ENCODE measurements around the gene FRMD4A. TPM values are rescaled to one million over a fixed set of nuclear protein-coding genes. Genes with fewer than 3 reads are reported as not detected.

FRMD4A gene
- total RNA-seq, 2 donors from 2014 or later: 22.3 to 22.4 TPM

DNA sequence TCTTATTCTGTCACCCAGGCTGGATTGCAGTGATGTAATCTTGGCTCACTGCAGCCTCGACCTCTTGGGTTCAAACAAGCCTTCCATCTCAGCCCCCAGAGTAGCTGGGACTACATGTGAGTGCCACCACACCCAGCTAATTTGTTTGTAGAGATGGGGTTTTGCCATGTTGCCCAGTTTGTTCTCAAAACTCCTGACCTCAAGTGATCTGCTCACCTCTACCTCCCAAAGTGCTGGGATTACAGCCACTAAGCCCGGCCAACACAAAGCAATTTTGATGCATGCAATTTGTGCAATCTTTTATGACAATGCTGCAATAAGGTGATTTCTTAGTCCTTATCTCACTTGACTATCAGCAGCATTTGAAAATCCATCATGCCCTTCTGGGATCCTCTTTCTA lies 333.1 kb downstream of the FRMD4A start:
- no peaks in the 10 kb centered on the region for H3K4me1 ChIP-seq (ENCODE audit: control insufficient read depth, insufficient read depth, low read length)
- WGBS, 2 experiments (ENCODE audit: insufficient coverage in 1 of 2, insufficient read length in 1 of 2): 89 to 91% methylated on average over 1 to 2 of the region's 2 CpGs
- Mint-ChIP-seq H3K27ac (no peak overlapping the region), H3K27me3 (ENCODE audit: insufficient read depth) (no peaks in the 10 kb centered on the region), H3K9me3 (no peaks in the 10 kb centered on the region), H3K4me1 (peaks cover 3% of the 10 kb centered on the region), H3K36me3 (ENCODE audit: low read depth) (no peaks in the 10 kb centered on the region), H3K4me3 (no peak overlapping the region)
- H3K9me3 ChIP-seq (ENCODE audit: control insufficient read depth, low read length): no peaks in the 10 kb centered on the region
- H3K27me3 ChIP-seq (ENCODE audit: control insufficient read depth, insufficient read depth, low read length, poor library complexity, severe bottlenecking): no peaks in the 10 kb centered on the region
- no peak for DNase-seq
- no peak overlapping the region for H3K9ac ChIP-seq (ENCODE audit: extremely low read depth, low read length, poor library complexity, severe bottlenecking)
- no peaks in the 10 kb centered on the region for H3K36me3 ChIP-seq (ENCODE audit: control insufficient read depth, insufficient read depth, low read length)
- no peak overlapping the region for H3K27ac ChIP-seq (ENCODE audit: low read depth, low read length)
- no peak overlapping the region for H3K4me3 ChIP-seq (ENCODE audit: low read length)
- TF ChIP-seq, protein P1, sequence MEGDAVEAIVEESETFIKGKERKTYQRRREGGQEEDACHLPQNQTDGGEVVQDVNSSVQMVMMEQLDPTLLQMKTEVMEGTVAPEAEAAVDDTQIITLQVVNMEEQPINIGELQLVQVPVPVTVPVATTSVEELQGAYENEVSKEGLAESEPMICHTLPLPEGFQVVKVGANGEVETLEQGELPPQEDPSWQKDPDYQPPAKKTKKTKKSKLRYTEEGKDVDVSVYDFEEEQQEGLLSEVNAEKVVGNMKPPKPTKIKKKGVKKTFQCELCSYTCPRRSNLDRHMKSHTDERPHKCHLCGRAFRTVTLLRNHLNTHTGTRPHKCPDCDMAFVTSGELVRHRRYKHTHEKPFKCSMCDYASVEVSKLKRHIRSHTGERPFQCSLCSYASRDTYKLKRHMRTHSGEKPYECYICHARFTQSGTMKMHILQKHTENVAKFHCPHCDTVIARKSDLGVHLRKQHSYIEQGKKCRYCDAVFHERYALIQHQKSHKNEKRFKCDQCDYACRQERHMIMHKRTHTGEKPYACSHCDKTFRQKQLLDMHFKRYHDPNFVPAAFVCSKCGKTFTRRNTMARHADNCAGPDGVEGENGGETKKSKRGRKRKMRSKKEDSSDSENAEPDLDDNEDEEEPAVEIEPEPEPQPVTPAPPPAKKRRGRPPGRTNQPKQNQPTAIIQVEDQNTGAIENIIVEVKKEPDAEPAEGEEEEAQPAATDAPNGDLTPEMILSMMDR (conservative IDR thresholded peaks at IDR 0.05): no peak

DNA sequence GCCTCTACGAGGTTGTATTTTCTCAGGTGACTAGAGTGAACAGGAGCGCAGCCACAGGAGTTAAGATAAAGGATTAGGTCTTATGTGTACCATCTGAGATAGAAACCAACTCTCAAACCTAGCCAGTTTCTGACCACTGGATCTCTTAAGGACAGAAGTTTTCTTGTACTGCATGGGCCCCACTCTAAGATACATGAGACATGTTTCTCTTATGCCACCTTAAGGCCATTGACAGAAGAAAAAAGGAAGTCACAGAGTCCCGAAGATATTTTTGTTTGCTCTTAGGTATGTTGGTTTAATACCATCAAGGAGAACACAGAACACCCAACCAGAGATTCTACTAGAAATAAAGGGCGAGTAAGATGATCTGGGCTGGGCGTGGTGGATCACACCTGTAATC lies 335.8 kb downstream of the FRMD4A start:
- no peaks in the 10 kb centered on the region for H3K27me3 Mint-ChIP-seq (ENCODE audit: insufficient read depth)
- DNase-seq: no peak

DNA sequence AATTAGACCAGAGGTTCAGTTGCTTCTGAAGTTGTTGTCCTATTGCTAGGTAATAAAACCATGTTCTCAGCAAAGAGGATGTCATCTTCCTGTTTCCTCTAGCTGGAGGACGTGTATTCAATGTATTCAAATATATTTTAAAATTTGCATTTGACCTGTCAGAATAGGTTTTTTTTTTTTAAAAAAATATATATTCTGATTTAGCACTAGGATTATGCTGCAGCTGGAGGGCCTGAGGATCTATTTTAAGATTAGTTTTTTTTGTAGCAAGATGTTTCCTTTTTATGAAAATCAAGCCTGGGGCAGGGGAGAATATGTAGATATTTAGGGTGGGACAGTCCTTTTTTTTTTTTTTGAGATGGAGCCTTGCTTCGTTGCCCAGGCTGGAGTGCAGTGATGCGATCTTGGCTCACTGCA lies 337.0 kb downstream of the FRMD4A start:
- H3K9ac ChIP-seq (ENCODE audit: extremely low read depth, low read length, poor library complexity, severe bottlenecking): no peak overlapping the region
- no peak overlapping the region for H3K4me3 Mint-ChIP-seq
- H3K4me1 ChIP-seq (ENCODE audit: control insufficient read depth, insufficient read depth, low read length): no peaks in the 10 kb centered on the region
- no peaks in the 10 kb centered on the region for H3K36me3 ChIP-seq (ENCODE audit: control insufficient read depth, insufficient read depth, low read length)
- no peak overlapping the region for H3K27ac ChIP-seq (ENCODE audit: low read depth, low read length)
- H3K9me3 Mint-ChIP-seq: no peaks in the 10 kb centered on the region
- peaks cover 8% of the 10 kb centered on the region for H3K4me1 Mint-ChIP-seq
- no peaks in the 10 kb centered on the region for H3K27me3 Mint-ChIP-seq (ENCODE audit: insufficient read depth)
- no peak for DNase-seq
- H3K9me3 ChIP-seq (ENCODE audit: control insufficient read depth, low read length): no peaks in the 10 kb centered on the region
- no peaks in the 10 kb centered on the region for H3K27me3 ChIP-seq (ENCODE audit: control insufficient read depth, insufficient read depth, low read length, poor library complexity, severe bottlenecking)
- H3K4me3 ChIP-seq (ENCODE audit: low read length): no peak overlapping the region
- TF ChIP-seq, protein P1 (conservative IDR thresholded peaks at IDR 0.05): no peak
- no peaks in the 10 kb centered on the region for H3K36me3 Mint-ChIP-seq (ENCODE audit: low read depth)
- H3K27ac Mint-ChIP-seq: no peak overlapping the region
- WGBS, 2 experiments (ENCODE audit: insufficient coverage in 1 of 2, insufficient read length in 1 of 2): 84 to 90% methylated on average over 2 of the region's 3 CpGs

More for the DNA sequence above, 335.8 kb downstream of the FRMD4A start:
- no peaks in the 10 kb centered on the region for H3K9me3 ChIP-seq (ENCODE audit: control insufficient read depth, low read length)
- H3K4me3 ChIP-seq (ENCODE audit: low read length): no peak overlapping the region
- H3K9me3 Mint-ChIP-seq: no peaks in the 10 kb centered on the region
- H3K4me1 Mint-ChIP-seq: peaks cover 8% of the 10 kb centered on the region
- no peaks in the 10 kb centered on the region for H3K4me1 ChIP-seq (ENCODE audit: control insufficient read depth, insufficient read depth, low read length)
- H3K27ac ChIP-seq (ENCODE audit: low read depth, low read length): no peak overlapping the region
- no peak overlapping the region for H3K4me3 Mint-ChIP-seq
- H3K27ac Mint-ChIP-seq: no peak overlapping the region
- WGBS, 2 experiments (ENCODE audit: insufficient coverage in 1 of 2, insufficient read length in 1 of 2): 59 to 60% methylated on average over 3 to 5 of the region's 5 CpGs
- no peaks in the 10 kb centered on the region for H3K36me3 ChIP-seq (ENCODE audit: control insufficient read depth, insufficient read depth, low read length)
- no peaks in the 10 kb centered on the region for H3K27me3 ChIP-seq (ENCODE audit: control insufficient read depth, insufficient read depth, low read length, poor library complexity, severe bottlenecking)
- H3K9ac ChIP-seq (ENCODE audit: extremely low read depth, low read length, poor library complexity, severe bottlenecking): no peak overlapping the region
- TF ChIP-seq, protein P1 (conservative IDR thresholded peaks at IDR 0.05): no peak
- H3K36me3 Mint-ChIP-seq (ENCODE audit: low read depth): no peaks in the 10 kb centered on the region

Measured in endodermal cell (in vitro differentiated cells).